Right kidney (tissue), 1 donor: ENCODE measurements around the gene GJA3.
A peak's percentile ranks its signal among the peaks of the same experiment; 100 is the strongest.

ENCODE experiments used
- DNase-seq: peaks from one replicate; pipeline ENCODE4 v3.0.0-alpha.2; 2016

GJA3 gene

DNA sequence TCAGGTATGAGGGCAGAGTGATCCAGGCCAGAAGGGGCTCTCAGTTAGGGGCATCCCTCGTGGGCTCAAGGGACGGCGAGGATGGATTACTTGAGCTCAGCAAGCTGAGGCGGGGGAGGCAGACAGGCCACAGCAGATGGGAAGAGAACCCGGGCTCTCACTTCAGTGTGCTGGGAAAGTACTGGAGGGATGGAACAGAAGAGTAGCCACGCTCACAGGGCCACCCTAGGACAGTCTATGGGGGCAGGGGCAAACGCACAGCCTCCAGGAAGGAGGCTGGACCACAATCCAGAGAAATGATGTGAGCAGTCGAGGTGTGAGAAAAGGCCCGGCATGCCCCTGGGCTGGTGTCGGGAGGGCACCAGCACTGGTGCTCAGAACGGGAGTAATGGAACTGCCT, 9.2 kb downstream of the GJA3 start:
- DNase-seq: no peak

DNA sequence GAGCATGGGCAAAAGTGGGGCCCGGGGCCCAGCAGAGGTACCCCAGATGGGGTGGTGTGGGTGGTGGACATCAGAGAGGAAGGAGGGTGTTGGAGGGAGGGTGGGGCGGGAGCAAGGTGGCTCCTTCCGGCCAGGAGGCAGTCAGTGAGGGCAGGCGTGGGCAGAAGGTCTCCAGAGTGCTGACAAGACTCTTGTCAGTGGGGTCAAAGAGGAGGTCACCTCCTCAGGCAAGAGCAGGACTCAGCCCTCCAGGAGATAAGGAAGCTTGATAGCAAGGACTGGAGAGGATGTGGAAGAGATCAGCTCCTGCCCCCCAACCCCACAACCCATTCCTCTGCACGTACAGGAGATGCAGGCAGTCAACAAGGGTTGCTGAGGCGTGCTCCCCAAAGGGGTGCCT, 9.8 kb downstream of the GJA3 start:
- DNase-seq: no peak

DNA sequence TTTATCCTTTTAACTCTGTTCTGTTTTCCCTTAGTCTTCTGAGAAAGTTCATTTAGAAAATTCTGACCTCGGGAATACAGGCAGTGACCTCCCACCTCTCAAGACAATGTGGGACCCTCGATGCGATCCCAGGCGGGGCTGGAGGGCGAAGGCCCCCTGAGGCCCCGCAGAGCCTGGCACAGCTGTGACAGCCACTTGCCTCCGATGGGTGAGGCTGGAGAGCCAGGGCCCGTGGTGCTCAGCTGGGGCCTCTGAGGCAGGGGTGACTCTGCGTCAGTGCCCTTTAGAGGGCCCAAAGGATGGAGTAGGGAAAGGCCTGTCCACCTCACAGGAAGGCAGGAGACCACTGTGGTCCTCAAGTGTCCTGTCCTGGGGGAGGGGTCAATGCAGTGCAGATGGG, 10.3 kb downstream of the GJA3 start:
- DNase-seq: no peak

DNA sequence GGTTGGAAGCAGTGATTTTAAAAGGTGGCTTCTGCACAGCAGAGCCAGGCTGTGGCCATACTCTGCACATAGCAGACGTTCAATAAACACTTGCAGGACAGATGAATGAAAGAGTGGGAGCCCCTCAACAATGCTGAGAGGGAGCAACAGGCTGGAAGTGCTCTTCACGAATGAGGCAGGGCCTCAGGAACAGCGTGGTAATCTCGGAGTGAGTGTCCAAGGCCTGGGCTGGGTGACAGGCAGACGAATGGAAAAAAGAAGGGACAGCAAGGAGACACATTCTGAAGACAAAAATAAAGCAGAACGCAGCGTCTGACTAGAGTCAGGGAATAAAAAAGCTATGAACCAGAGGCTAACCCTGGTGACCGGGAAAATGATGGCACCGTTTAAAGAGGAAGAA, 11.1 kb downstream of the GJA3 start:
- no peak for DNase-seq

DNA sequence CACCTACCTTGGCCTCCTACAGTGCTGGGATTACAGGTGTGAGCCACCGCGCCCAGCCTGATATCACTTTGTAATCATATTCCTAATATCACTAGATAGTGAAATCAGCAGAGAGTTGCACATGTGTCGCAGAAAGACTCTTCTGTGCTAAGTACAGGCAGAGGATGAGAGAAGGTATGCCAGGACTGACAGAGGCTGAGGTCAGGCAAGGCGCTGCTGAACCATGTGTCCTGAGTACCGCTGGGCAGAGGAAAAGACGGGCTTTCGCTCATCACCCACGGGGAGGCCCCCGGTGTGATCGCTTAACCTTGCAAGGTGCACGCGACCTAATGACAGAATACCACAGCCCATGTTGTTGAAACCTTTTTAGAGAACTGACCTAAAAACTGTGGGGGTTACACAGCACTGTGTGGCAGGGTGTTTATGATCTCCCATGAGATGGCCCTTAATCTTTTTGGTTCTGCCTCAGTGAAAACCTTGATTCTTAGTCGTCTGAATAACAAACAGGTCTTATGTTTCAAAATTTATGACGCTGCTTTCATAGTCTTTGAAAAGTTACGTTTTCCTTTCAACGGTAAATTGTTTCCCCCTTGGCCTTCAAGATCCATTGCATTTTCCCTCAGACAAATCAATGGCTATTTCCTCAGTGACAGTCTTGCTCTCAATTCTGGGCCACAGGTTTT, 12.2 kb downstream of the GJA3 start:
- DNase-seq: no peak

GRCh38 chr13:20146381-20146780, 14.5 kb downstream of the GJA3 start:
- DNase-seq: no peak

DNA sequence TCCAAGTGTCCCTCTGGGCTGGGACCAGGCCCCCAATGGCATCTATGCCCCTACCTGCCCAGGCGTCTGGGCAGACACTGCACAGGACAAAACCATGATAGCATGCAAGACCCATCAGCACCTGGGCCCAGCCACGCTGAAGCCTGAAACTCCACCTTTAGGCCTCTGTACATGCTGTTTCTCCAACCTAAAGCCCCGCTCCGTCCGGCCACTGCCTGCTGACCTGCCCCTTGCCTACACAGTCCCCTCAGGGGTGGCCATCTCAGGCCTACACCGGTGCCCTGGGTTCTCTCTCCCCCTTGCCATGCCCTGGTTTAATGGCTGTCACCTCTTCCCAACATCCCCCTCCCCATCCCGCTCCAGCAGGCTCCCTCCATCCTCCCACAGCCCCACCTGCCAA, 15.3 kb downstream of the GJA3 start:
- no peak for DNase-seq

- no peak for DNase-seq
These were observed 16.6 kb downstream of the GJA3 start for GRCh38 chr13:20144141-20144850.

DNA sequence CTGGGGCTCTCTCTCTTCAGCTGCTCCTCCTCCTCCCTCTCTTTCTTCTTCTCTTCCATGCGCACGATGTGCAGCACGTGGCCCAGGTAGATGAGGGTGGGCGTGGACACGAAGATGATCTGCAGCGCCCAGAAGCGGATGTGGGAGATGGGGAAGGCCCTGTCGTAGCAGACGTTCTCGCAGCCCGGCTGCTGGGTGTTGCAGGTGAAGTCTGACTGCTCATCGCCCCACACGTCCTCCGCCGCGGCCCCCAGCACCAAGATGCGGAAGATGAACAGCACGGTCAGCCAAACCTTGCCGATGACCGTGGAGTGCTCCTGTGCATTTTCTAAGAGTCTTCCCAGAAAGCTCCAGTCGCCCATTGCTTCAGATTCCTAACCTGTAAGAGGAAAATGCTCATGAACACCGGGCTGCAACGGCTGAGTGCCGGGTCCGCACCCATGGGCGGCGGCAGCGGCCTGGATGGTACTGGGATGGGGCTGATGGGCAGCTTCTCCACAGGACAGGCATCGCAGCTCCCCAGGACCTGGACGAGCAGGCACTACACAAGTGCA, 17.8 kb downstream of the GJA3 start:
- no peak for DNase-seq

GRCh38 chr13:20142023-20142926, 18.6 kb downstream of the GJA3 start:
- DNase-seq: no peak

DNA sequence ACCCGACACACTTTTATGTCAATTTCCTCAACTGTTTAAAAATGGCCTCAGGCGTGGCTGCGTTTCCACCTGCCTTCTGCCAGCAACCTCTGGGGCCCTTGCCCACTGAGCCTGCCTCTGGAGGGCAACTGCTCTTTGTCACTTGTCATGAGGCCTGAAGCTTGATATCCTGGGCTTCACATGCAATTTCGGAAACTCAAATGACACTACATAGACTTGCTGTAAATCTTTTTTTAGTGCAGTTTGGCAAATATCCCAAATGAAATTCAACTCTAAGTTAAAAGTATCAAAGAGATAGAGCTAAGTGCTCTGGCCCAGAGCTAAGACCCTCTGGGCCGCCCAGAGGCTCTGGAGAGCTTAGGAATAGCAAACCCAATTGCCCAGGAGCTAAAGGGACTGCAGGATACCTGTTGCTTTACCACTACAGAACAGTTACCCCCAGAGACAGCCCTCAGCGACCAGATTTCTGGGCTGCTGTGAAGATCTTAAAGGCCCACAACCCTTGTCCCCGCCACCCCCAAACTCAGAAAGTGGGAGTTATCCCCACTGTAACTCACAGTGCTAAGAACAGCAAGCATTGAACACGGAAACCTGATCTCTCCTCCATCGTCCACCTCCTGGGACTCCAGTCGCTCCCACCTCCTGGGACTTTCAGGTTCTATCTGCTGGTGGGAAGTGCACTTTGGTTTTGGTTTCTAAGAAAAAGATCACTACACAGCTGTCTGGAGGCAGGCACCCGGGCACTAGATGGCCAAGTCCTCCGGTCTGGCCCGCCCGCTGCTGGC, 19.4 kb downstream of the GJA3 start:
- DNase-seq: peak; percentile 65

DNA sequence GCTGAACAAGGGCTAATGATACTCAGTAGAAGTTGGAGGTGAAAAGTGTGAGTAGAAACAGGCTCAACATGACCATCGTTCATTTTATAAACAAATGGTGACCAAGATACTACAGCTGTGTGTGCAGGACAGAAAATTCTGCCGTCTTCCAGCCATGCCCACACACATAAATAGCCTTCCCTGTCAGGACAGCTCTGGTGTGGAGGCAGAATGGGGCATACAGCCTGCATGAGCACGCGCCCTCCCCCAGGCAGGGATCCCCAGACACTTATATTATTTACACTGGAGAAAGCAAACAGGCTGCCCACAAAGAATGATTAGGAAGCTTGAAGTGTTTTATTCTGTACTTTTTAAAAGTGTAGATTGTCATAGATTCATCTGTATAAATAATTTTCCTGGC, 20.4 kb downstream of the GJA3 start:
- DNase-seq: no peak

DNA sequence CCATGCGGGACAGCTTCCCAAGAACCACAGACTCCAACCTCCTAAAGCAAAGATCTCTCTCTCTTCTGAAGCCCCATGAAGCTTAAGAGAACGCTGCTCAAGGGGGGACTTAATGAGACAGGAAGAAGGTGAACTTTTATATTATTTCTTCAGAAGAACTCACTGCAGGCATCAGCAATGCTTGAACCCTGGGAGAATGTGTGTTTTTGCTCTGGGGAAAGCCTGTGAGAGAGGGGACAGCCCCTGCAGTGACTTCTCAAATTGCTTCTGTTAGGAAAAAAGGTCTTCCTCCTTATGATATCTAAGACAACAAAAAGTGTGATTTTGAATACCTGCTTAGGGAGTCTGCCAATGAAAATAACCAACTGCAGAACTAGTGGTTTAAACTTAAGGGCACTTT, 23.0 kb downstream of the GJA3 start:
- DNase-seq: no peak

DNA sequence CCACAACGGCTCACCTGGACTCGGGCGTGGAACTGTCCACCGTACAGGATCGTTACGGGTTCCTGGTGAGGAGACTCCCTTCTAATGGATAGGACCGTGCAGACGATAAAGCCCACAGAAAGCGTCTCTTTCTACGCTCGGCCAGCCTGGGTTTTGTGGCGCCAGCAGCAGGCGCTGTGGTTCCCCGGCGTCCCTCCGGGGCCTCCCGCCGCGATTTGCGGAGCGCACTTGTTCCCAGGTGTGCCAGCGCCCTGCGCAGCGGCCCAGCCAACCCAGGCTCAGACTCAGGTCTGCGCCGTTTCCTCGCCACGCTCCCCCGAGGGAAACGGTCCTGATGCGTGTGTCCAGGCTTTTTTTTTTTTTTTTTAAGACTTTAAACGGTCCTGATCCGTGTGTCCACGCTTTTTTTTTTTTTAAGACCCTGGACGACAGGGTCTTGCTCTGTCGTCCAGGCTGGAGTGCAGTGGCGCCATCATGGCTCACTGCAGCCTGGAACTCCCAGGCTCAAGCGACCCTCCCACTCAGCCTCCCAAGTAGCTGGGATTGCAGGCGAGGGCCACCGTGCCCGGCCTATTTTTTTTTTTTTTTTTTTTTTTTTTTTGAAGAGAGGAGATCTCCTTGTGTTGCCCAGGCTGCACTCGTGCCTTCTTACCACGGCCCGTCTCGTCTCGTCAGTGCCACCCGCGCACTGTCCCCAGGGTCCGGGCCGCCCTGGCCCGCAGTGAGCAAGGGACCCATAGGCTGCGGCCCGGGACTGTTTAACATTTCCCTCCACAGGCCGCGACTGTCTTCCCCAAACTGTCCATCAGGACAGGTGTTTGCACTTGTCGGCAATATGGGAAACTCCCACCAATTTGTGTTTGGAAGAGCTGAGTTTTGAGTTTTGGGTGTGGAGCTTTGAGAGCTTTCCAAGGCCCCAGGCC, 23.8 kb downstream of the GJA3 start:
- peak; percentile 58 for DNase-seq

GRCh38 chr13:20134732-20135131, 26.1 kb downstream of the GJA3 start:
- no peak for DNase-seq

GRCh38 chr13:20132052-20132634, 28.7 kb downstream of the GJA3 start:
- no peak for DNase-seq

DNA sequence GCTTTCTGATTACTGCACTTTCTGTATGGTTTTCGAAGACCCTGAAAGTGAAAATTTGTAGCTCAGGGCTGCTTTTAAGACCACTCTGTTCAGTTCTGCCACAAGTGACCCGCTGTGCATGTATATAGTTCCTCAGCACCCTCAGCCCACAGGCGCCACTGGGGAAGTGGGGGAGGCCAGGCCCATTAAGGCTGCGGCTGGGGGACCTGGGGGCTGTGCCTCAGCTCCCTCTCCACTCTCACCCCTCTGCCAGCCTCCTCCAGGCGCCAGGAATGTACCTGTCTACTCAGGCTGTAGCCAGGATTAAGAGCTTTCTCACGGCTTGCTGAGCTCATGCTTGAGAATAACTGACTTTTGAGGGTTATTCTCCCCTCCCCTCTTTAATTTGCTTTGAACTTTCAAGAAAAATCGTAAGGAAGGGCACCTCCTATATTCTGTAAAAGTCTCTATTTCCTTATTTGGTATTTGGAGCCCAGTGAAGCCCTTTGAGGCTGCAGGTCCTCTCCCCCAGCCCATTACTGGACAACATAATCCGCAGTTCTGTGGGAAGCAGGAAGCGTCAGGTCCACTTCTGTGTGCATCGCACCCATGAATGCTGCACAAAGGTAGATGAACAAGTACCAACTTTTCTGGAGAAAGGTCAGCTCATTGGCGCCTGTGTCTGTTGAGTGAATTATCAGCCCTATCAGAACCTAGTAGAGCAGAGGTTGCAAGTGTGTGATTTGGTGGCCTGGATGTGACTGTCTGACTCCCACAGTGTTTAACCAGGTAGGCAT, 29.6 kb downstream of the GJA3 start:
- DNase-seq: no peak

DNA sequence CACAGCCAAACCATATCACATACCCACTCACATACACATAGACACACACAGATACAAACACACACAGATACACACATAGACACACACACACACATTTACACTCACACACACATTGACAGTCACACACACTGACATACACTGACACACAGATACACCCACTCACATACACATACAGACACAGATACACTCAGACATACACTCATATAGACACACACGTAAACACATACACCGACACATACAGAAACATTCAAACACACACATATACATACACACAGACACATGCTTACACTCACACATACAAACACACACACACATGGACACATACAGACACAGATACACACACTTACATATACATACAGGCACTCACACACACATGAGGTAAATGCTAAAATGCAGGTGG, 30.2 kb downstream of the GJA3 start:
- no peak for DNase-seq

GRCh38 chr13:20130012-20130411, 30.8 kb downstream of the GJA3 start:
- no peak for DNase-seq

DNA sequence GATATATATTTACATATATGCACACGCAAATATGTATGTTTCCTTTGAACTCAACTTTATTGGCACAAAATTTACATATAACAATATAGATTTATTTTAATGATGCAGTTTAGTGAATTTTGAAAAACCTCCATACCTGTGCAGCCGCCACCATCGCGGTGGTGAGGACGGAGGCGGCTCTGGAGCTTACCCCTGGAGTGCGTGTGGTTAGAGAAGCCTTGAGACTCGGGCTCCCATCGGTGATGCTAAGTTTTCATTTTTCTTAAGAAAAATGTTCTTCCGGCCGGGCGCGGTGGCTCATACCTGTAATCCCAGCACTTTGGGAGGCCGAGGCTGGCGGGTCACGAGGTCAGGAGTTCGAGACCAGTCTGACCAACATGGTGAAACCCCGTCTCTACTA, 31.8 kb downstream of the GJA3 start:
- DNase-seq: no peak
